GM19023 (cell line): Measurements from ENCODE around the gene VSIG1.
A peak's percentile ranks its signal among the peaks of the same experiment; 100 is the strongest.

Experiments used
- ATAC-seq: cut with Tn5 transposase; IDR thresholded peaks from one replicate; pipeline ENCODE4 v1.9.1; 2021; ENCODE audit warnings: mild to moderate bottlenecking, moderate library complexity; ENCODE audit not compliant: unreplicated experiment

The VSIG1 gene

GRCh38 chrX:108044554-108045256 is at the start of gene VSIG1:
TSS of gene VSIG1 (plus strand) at chrX:108045065. CDS start at chrX:108045131, 66 bp downstream.
- no peak for ATAC-seq

DNA sequence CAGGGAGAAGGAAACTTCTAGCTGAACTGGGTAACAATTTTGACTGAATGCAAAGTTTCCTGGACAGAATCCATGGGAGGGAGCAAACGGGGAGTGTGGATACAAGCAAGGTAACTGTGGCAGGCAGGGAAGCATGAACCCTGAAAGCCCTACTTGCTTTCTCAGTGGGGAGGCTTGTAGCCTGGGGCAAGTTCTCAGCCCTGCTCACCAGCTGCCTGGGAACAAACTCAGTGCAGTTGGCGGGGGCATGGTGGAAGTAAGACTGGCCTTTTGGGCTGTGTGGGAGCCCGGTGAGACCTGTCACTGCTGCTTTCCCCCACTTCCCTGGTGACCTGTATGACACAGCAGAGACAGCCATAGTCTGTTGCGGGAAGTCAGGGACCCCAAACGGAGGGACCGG is 48.7 kb upstream of the VSIG1 start:
- no peak for ATAC-seq

DNA sequence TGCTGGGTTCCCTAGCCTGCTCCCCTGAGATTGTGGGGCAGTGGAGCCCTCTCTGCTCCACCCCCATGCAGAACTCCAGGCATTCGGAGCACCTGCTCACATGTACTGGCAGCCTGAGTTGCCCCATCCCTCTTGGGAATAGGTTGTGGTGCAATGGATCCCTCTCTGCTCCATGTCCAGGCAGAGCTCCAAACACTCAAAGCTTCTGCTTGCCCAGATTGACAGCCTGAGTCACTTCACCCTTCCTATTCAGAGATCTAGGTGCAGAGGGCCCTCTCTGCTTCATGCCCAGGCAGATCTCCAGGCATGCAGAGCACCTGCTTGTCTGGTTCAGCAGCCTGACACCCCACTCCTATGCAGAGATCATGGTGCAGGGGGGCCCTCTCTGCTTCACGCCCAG is 44.1 kb upstream of the VSIG1 start:
- ATAC-seq = peak; percentile 36

GRCh38 chrX:108001218-108001814 is 43.5 kb upstream of the VSIG1 start:
- peak; percentile 81 for ATAC-seq

DNA sequence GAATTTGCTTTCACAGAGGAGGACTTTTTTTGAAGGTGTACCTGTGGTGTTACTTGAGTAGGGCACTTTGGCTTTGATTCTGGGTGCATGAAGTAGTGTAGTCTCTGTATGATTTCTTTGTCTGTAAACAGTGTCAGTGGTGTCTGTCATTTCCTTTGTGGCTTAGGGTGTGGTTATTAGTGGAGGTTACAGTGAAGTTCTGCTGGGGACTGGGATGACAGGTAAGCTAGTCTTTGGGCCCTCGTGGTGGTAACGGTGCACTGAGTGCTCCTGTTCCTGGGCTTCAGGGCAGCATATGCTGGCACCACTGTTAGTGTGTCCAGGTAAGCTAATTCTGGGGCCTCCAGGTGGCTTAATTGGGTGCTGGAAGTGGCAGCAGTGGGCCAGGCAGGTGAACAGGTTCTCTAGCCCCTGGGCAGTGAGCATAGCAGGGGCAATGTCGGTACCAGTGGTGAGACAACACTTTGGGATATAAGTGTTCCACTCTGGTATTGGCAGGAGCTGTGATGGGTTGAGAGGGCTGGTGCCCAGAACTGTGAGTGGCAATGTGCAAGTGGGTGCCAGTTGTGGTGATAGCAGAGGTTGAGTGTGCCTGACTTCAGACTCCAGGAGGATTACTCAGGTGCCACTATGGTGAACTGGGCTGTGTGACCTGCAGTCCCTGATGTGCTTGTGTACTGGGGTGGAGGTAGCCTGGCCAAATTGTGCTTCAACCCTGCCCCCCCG is 26.0 kb upstream of the VSIG1 start:
- no peak for ATAC-seq

GRCh38 chrX:108019382-108019875 is 25.4 kb upstream of the VSIG1 start:
- ATAC-seq = no peak

GRCh38 chrX:108020631-108021030 is 24.2 kb upstream of the VSIG1 start:
- ATAC-seq = peak; percentile 51

- no peak for ATAC-seq
These were observed 22.3 kb upstream of the VSIG1 start for GRCh38 chrX:108022491-108023089.

- no peak for ATAC-seq
These were observed 19.5 kb upstream of the VSIG1 start for GRCh38 chrX:108025376-108025775.

GRCh38 chrX:108025954-108026600 is 18.8 kb upstream of the VSIG1 start:
- no peak for ATAC-seq

DNA sequence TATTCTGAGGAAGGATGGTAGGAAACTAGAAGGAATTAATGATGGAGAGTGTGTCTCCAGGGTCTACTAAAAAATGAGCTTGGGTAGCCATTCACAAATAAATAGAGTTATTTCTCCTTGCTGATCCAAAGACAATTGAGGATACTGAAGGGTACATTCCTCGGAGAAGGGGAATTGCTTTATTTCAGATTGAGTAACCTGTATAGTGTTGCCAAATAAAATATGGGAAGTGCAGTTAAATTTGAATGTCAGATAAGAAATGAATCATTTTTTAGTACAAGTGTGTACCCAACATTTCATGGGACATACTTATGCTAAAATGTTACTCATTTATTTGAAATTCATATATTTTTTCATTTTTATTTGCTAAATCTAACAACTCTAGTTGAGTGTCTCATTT is 16.0 kb upstream of the VSIG1 start:
- no peak for ATAC-seq

- peak; percentile 64 for ATAC-seq
These were observed 14.7 kb upstream of the VSIG1 start for GRCh38 chrX:108029928-108030711.

GRCh38 chrX:108032944-108033343 is 11.9 kb upstream of the VSIG1 start:
- ATAC-seq = no peak

DNA sequence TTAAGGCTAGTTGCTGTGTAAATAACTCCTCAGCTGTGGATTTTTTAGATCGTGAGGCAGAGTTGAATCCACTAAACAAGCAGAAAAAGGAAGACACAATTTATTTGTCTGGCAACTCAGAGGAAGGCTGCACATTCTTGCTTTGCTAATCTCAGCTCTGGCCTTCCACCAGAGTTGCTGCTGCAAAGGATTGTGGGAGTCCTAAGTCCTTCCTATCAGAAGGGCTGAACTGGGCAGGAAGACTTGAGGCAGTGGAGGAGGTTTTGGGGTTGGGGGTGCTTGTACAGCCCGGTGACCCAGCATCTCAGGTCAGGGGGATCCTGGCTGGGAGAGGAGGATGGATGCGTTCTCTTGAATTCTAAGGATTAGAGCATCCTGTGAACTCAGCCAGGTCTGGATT is 11.0 kb upstream of the VSIG1 start:
- no peak for ATAC-seq

DNA sequence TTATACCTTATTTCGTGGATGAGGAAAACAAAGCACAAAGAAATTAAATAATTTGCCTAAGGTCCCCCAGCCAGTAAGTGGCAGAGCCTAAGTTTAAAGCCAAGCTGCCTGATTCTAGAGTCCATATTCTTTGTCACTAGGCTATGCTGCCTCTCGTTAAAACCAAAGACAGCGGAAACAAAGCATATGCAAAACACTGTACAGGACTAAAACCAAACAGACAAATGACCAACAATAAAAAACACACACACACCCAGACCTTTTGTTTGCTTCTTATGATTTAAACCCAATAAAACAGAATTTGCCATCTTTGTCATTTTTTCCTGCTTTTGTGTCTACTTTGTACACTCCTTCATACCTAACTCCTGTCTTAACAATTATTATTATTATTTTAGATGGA is 10.1 kb upstream of the VSIG1 start:
- ATAC-seq = no peak

DNA sequence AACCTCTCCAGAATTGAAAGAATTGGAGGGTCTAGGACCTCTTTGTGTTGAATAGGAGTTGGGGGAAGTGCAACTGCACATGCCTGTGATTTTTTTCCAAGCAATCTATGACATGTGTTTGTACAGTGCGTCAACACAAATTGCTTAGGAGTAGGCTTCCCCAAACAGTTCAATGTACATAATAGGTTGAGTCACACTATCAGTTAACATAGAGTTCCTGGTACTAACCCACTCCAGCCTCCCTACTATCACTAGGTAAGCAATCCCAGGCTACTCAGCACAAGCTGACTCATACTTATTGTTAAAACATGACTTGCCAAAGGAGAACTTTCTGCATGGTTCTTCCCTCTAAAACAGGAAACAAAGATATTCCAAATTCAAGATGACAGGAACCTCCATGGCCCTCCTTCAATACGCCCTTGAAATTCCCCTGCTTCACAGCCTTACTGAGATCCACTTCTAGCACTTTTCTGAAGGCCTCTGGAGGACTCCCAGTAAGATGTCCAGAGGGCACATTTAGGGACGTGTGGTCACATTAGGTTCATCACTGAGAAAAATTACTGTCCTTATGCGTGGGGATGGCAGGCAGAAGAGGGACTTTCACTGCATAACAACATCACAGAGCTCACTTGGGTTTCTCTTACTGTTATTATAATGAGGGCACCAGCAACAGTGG is 8.4 kb upstream of the VSIG1 start:
- ATAC-seq = no peak

GRCh38 chrX:108049649-108050048 is 4.8 kb downstream of the VSIG1 start:
- no peak for ATAC-seq

- no peak for ATAC-seq
These were observed 8.4 kb downstream of the VSIG1 start for GRCh38 chrX:108053218-108053617.

GRCh38 chrX:108055546-108055945 is 10.7 kb downstream of the VSIG1 start:
- ATAC-seq = no peak

- ATAC-seq = no peak
These were observed 14.9 kb downstream of the VSIG1 start for GRCh38 chrX:108059801-108060200.
